ENCODE data around the gene TRAF7. TPM values are rescaled to one million over a fixed set of nuclear protein-coding genes. Genes with fewer than 3 reads are reported as not detected.
"Not testable (repeated sequence)": the region's sequence is repeated elsewhere in the genome, so short reads cannot be mapped to it uniquely, and the experiment has no call there.

The TRAF7 gene
- total RNA-seq, 1 donor from 2014 or later = 38.8 TPM

GRCh38 chr16:2111009-2111353, 44.6 kb upstream of the TRAF7 start:
- H3K27ac ChIP-seq; intact Hi-C loops (cut with DNase I); H3K9me3 ChIP-seq; H3K4me3 ChIP-seq; DNase-seq (ENCODE audit: extremely low spot score in 2 of 2); H3K27me3 ChIP-seq; H3K4me1 ChIP-seq: not testable (repeated sequence)
- peak in 1 of 2 donors; percentile 11 for TF ChIP-seq POLR2AphosphoS5 (IDR thresholded peaks at IDR 0.05; ENCODE audit: insufficient read depth in 1 of 2, low read depth in 1 of 2)
- H3K36me3 ChIP-seq = peaks cover 0 to 48% of the 10 kb centered on the region in 2 donors

DNA sequence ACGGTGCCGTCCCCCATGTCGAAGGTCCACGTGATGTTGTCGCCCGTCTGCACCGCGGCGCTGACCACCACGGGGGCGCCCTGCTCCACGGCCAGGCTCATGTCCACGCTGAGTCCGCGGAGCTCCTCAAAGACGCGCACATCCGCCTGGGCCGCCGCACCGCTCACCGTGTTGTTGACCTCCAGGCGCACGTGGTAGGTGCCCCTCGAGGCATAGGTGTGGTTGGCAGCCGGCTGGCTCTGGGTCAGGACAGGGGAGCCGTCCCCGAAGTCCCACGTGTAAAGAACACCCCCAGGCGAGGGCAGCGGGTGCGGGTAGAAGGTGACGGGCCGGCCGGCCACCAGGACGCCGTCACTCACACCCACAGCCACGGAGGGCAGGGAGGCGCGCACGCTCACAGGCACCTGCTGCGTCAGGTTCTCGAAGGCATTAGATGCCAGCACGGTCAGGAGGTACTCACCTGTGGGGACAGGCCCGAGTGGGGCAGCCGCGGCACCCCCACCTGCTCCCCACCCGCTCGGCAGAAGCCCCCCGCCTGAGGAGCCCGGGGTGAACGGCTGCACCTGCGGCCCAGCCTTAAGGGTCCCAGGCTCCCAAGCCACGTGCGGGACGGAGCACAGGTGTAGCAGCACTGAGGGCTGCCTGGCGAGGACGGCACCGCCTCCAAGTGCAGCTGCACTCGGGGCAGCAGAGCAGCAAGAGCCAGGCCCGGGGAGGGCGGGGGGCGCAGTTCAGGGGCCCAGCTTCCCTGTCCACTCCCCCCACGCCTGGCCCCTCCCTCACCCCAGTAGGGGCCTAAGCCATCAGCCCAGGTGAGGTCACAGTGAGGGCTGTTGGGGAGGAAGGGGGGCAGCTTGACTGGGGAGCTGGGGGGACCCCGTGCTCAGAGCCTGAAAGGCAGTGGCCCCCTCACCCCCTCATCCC, 43.9 kb upstream of the TRAF7 start:
- H3K4me1 ChIP-seq; intact Hi-C loops (cut with DNase I); H3K27me3 ChIP-seq; H3K4me3 ChIP-seq; H3K9me3 ChIP-seq; DNase-seq (ENCODE audit: extremely low spot score in 2 of 2); H3K27ac ChIP-seq: not testable (repeated sequence)
- H3K36me3 ChIP-seq = peaks cover 0 to 42% of the 10 kb centered on the region in 2 donors

- DNase-seq (ENCODE audit: extremely low spot score in 2 of 2); H3K27ac ChIP-seq; H3K9me3 ChIP-seq; H3K4me3 ChIP-seq; H3K27me3 ChIP-seq; intact Hi-C loops (cut with DNase I): not testable (repeated sequence)
- H3K4me1 ChIP-seq = peaks cover 12% of the 10 kb centered on the region
- peaks cover 0 to 42% of the 10 kb centered on the region in 2 donors for H3K36me3 ChIP-seq
These were observed 43.0 kb upstream of the TRAF7 start for GRCh38 chr16:2112539-2113106.

DNA sequence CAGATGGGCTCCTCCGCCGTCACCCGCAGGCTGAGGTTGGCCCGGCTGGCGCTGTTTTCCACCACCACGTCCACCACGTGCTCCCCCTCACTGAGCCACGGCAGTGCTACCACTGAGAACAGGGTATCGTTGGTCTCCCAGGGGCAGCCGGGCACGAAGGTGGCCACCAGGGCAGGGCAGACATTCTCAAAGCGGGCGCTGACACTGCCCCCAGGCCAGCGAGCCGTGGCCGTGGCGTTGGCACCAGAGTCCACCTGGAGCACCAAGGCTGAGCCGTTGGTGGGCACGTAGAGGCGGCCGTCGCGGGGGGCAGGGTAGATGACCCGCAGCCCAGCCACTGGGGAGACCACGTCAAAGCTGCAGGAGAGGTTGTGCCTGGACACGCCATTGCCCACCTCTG, 41.4 kb upstream of the TRAF7 start:
- H3K4me3 ChIP-seq; H3K27me3 ChIP-seq; H3K9me3 ChIP-seq; intact Hi-C loops (cut with DNase I); DNase-seq (ENCODE audit: extremely low spot score in 2 of 2); H3K27ac ChIP-seq: not testable (repeated sequence)
- peaks cover 0 to 28% of the 10 kb centered on the region in 2 donors for H3K36me3 ChIP-seq
- H3K4me1 ChIP-seq = peaks cover 12% of the 10 kb centered on the region

DNA sequence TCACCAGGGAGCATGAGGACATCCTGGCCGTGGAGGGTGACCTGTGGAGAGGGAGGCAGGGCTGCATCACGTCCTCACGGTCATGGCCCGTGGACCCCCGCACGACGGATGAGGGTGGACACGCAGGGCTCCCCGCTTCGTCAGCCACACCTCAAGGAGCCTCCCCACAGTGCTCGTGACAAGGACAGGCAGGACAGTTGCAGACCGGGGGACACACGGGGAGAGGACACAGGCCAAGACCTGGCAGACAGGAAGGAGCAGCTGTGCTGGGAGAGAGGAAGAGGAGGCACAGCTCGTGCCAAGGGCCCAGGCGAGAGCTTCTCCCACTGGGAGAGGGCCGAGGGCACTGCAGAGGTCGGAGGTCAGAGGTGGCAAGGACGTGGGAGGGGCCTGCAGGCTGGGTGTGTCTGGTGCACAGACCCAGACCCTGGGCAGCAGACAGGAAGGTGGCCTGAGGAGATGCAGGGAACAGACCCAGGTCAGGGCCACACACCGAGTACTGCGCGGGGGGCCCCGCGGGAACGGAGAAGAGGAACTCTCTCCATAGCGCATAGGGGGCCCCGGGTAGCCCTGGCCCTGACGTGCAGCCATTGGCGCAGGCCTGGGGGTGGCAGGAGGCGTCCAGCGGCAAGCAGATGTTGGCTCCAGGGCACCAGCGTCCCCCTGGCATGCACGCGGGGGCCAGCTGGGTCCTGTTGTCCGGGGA, 40.5 kb upstream of the TRAF7 start:
- peaks cover 0 to 25% of the 10 kb centered on the region in 2 donors for H3K36me3 ChIP-seq
- DNase-seq (ENCODE audit: extremely low spot score in 2 of 2); H3K9me3 ChIP-seq: not testable (repeated sequence)

GRCh38 chr16:2115591-2115973, 40.0 kb upstream of the TRAF7 start:
- no peak for DNase-seq (ENCODE audit: extremely low spot score in 2 of 2)
- intact Hi-C loops (cut with DNase I) = no loop called here
- H3K27ac ChIP-seq = no peak overlapping the region
- no peaks in the 10 kb centered on the region for H3K9me3 ChIP-seq
- peaks cover 0 to 19% of the 10 kb centered on the region in 2 donors for H3K36me3 ChIP-seq
- H3K4me3 ChIP-seq = no peak overlapping the region
- H3K27me3 ChIP-seq = no peaks in the 10 kb centered on the region
- TF ChIP-seq, protein P1, sequence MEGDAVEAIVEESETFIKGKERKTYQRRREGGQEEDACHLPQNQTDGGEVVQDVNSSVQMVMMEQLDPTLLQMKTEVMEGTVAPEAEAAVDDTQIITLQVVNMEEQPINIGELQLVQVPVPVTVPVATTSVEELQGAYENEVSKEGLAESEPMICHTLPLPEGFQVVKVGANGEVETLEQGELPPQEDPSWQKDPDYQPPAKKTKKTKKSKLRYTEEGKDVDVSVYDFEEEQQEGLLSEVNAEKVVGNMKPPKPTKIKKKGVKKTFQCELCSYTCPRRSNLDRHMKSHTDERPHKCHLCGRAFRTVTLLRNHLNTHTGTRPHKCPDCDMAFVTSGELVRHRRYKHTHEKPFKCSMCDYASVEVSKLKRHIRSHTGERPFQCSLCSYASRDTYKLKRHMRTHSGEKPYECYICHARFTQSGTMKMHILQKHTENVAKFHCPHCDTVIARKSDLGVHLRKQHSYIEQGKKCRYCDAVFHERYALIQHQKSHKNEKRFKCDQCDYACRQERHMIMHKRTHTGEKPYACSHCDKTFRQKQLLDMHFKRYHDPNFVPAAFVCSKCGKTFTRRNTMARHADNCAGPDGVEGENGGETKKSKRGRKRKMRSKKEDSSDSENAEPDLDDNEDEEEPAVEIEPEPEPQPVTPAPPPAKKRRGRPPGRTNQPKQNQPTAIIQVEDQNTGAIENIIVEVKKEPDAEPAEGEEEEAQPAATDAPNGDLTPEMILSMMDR (IDR thresholded peaks at IDR 0.05) = no peak
- TF ChIP-seq POLR2A (IDR thresholded peaks at IDR 0.05) = no peak
- no peak for TF ChIP-seq POLR2AphosphoS5 (IDR thresholded peaks at IDR 0.05; ENCODE audit: insufficient read depth in 1 of 2, low read depth in 1 of 2)
- H3K4me1 ChIP-seq = peaks cover 16% of the 10 kb centered on the region

More for the DNA sequence above, 40.5 kb upstream of the TRAF7 start:
- intact Hi-C loops (cut with DNase I); H3K27me3 ChIP-seq; H3K27ac ChIP-seq; H3K4me3 ChIP-seq: not testable (repeated sequence)
- H3K4me1 ChIP-seq = peaks cover 12% of the 10 kb centered on the region

DNA sequence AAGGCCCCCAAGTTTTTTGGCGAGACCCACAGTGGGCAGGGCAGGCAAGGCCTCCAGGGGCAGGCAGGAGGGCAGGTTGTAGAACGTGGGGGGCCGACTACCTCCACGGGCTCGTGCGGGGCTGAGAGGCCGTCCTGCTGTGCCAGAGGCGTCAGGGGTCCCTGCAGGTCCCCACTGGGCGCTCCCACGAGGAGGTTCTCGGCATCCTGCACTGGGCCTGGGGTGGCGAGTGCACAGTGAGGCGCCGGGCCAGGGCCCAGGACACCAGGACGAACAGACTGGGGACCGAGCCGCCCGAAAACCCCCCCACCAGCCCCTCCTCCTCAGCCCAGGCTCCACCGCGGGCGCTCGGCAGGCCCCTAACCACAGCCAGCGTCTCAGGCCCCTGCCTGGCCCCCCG, 39.2 kb upstream of the TRAF7 start:
- H3K36me3 ChIP-seq = peaks cover 0 to 12% of the 10 kb centered on the region in 2 donors

DNA sequence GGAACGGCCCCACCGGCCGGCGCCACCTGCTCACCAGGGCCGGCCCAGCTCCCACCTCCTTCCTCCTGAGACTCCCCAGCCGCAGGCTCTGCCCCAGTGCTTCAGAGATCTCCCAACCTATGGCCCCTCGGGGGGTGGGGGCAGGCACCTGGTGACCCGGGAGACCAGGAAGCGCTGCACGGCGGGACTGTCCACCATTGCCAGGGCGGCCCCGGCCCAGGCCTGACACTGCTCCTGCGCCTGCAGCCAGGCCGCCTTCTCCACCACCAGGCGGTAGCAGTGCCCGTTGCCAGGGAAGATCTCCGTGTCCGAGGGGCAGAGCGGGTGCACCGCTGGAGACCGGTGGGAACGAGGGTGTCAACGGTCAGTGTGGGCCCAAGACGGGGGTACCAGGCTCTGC, 38.2 kb upstream of the TRAF7 start:
- intact Hi-C loops (cut with DNase I); DNase-seq (ENCODE audit: extremely low spot score in 2 of 2); H3K27ac ChIP-seq; H3K27me3 ChIP-seq; H3K9me3 ChIP-seq; H3K4me3 ChIP-seq: not testable (repeated sequence)
- H3K36me3 ChIP-seq = peaks cover 0 to 12% of the 10 kb centered on the region in 2 donors
- H3K4me1 ChIP-seq = peaks cover 33% of the 10 kb centered on the region

More for the DNA sequence above, 39.2 kb upstream of the TRAF7 start:
- H3K27ac ChIP-seq; DNase-seq (ENCODE audit: extremely low spot score in 2 of 2); H3K9me3 ChIP-seq; H3K27me3 ChIP-seq; H3K4me3 ChIP-seq; intact Hi-C loops (cut with DNase I): not testable (repeated sequence)
- H3K4me1 ChIP-seq = peaks cover 23% of the 10 kb centered on the region

DNA sequence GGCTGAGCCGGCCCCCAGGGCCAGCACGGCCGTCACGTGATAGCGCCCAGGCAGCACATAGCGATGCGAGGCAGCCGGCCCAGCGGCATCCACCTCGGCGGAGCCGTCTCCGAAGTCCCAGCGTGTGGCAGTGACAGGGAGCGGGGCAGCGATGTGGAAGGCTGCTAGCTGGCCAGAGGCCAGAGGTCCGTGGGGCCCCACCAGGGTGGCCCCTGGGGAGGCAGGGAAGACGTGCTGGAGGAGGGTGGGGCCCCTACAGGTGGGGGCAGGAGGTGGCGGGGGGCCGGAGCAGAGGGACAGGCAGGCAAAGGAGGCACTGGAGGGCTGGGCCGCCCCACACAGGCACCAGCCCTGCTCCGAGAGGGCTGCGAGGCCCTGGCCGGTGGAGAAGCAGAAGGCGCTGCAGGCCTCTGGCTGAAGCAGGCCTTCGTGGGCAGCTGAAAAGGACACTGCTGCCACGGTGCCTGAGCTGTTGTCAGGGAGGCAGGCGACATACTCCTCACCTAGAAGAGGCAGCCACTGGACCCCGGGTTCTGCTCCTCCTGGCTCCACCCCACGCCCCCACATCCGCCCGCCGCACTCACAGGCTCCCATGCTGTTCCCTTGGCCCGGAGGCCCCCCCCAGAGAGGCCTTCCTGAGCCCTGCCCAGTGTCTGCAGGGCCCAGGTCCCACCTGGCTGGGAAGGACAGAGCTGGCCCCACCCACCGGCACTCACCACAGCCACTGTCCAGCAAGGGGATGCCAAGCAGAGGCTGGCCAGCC, 37.4 kb upstream of the TRAF7 start:
- Histone ChIP-seq H3K36me3 (peaks cover 0 to 12% of the 10 kb centered on the region in 2 donors), H3K4me1 (peaks cover 41% of the 10 kb centered on the region)
- intact Hi-C loops (cut with DNase I); H3K27me3 ChIP-seq; DNase-seq (ENCODE audit: extremely low spot score in 2 of 2); H3K27ac ChIP-seq; H3K4me3 ChIP-seq; H3K9me3 ChIP-seq: not testable (repeated sequence)
